HL-60/S4 treated with phorbol 12-myristate 13-acetate at 8.2 ng/mL for 4 days and 3 days (cell line): ENCODE data around the gene PHLDA3.
"Not testable (repeated sequence)": the region's sequence is repeated elsewhere in the genome, so short reads cannot be mapped to it uniquely, and the experiment has no call there.

Source experiments
- in situ Hi-C: fragments of 300-500 bp; cut with MboI; formaldehyde crosslinking; loops from 2 replicates; pipeline ENCODE4 v1.15.0; 2022; ENCODE audit warnings: low sequenced_read_pairs

PHLDA3 gene

DNA sequence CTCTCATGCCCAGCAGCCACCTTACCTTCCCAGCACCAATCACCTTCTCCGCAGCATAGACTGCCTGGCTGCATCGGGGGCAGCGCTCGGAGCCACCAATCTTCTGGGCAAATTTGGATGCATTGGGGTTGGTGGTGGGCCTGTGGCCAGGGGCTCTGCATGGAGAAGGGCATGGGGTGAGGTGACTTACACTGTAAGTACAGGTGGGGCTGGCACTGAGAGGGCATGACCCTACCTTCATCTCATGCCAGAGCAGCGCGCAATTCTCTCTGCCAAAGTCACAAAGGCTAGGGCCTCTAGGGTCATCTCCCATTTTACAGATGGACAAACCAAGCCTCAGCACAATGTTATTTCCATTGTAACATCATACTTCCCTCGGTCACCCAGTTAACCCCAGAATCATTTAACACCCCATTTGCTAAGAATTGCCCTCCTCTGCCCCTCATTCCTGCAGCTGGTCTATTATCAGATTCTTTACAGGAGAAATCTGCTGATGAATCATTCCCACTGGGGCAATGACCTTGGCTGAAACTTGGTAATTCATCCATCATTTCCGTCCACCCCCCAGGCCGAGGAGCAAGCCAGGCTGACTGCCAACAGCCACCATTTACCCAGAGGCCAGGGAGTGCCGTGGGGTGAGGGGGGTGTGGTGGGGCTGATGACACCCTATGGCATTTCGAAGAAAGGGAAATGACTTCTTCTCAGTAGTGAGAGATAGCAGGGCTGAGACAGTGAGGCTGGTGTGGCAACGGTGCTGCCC is 20.0 kb upstream of the PHLDA3 start:
- in situ Hi-C loops = no loop called here

DNA sequence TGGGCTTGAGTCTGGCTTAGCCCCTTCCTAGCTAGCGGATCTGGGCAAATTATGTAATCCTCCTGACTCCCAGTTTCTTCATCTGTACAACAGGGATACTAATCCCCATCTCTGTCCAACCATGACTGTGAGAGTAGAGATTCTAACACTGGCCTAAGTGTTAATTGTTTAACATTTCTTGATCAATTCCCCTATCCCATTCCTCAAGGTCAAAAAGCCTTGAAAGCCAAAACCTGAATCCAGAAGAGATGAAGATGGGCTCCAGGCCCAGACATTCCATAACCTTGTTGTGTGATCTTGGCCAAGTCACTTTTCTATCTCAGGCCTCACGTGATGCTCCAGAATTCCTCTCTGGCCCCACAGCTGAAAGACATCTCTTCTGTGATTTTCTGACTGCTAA is 18.8 kb upstream of the PHLDA3 start:
- in situ Hi-C loops = no loop called here

GRCh38 chr1:201486187-201486586 is 17.2 kb upstream of the PHLDA3 start:
- in situ Hi-C loops = no loop called here

- in situ Hi-C loops = no loop called here
These were observed 16.3 kb upstream of the PHLDA3 start for GRCh38 chr1:201485184-201485774.

GRCh38 chr1:201483373-201483949 is 14.5 kb upstream of the PHLDA3 start:
- in situ Hi-C loops = no loop called here

DNA sequence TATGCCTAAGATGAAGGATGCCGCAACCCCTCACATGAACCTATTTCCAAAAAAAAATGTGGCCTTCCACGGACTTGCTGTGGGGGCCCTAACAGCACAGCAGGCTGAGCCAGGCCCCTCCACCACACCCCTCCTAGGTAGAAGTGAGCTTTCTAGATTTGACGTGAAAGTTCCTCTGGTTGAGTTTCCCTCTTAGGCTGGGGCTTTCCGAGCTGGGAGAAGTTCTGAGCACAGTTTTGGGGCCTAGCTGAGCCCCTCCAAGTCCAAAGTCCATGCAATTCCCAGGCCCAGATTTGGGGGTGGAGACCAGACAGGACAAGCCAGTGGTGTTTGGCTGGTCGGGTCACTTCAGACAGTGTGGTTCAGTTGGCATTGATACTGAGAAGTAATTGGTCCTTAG is 13.8 kb upstream of the PHLDA3 start:
- in situ Hi-C loops = no loop called here

GRCh38 chr1:201481761-201482493 is 12.9 kb upstream of the PHLDA3 start:
- in situ Hi-C loops = no loop called here

DNA sequence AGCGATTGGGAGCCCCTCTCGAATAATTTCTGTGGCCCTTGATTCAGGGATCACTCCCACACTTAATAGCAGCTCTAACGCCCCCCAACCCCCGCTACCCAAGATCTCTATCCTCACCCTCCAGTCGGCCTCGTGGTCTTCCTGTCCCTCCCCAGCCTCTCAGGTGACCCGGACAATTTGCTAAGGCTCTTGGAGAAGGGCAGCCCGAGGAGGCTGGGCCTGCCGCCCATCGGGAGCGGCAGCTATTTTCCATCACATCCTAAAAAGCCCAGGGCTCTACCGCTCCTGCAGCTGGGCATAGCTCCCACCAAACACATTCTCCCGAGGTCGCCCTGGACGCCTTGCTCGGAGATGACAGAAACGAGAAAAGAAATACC is 12.0 kb upstream of the PHLDA3 start:
- in situ Hi-C loops = no loop called here

DNA sequence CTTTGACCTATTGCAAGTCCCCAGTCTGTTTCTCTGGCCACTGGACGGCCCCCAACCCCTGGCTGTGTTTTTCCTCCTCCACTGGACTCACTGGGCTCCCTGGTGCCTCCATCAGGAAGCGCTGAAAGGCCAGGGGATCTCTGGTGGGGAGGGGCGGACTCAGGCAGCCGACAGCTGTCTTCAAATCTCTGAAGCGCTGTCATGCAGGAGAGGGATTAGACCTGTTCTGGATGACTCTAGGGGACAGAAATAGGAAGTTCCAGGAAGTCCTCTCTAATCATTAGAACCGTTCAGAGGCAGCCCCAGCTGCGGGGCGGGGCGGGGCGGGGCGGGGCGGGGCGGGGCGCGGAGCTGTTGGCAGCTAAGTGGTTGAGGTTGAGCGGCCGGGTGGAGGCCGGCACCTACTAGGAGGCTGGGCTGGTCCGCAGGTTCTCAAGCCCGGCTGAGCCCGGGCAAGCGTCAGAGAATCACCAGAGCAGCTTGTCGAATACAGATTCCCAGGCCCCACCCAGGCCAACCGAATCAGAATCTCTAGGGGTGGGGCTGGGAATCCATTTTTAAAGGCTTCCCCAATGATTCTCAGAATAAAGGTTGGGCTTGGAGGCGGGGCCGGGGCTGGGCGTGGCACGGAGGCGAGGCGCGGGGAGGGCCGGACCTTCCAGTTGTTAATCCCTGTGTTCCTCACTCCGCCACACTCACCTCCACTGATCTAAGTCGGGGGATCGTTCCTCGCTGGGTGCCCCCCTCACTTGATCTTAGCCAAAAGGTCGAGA is 11.4 kb upstream of the PHLDA3 start:
- in situ Hi-C loops = no loop called here

DNA sequence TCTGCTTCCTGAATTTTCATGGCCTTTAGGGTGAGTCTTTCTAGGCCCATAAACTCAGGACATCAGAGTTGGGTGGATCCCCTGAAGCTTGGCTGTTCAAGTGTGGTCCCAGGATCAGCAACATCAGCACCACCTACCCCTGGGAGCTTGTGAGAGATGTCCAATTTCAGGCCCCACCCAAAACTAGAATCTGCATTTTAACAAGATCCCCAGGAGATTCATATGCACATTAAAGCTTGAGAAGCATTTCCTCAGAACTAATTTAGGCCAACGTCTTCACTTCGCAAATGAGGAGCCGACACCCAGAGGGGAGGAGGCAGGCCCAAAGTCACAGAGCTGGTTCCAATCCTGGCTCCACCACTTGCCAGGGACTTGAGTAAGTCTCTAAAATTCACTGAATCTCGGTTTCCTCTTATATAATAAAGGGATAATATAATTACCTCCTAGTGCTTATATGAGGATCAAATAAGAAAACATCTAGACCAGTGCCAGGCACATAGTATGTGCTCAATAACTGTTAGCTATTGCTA is 10.3 kb upstream of the PHLDA3 start:
- in situ Hi-C loops = no loop called here

- in situ Hi-C loops = not testable (repeated sequence)
These were observed 9.7 kb upstream of the PHLDA3 start for GRCh38 chr1:201478666-201479065.

GRCh38 chr1:201476670-201477344 is 7.8 kb upstream of the PHLDA3 start:
- in situ Hi-C loops = no loop called here

- in situ Hi-C loops = no loop called here
These were observed 7.1 kb upstream of the PHLDA3 start for GRCh38 chr1:201475915-201476669.

GRCh38 chr1:201475130-201475529 is 6.1 kb upstream of the PHLDA3 start:
- in situ Hi-C loops = no loop called here

DNA sequence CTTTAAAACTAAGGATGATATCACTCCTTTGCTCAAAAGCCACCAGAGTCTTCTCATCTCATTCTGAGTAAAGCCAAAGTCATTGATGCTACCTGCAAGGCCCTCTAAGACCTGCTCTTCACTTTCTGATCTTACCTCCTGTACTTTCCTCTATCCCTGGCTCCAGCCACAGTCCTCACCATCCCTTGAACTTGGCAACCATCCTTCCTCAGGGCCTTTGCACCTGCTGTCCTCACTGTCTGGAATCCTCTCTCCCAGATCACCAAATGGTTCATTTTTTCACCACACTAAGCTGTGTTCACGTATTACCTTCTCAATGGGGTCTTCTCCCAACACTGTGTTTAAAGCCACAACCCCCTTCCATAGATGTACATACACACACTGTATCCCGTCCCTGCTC is 4.3 kb upstream of the PHLDA3 start:
- in situ Hi-C loops = no loop called here

GRCh38 chr1:201472321-201472720 is 3.3 kb upstream of the PHLDA3 start:
- in situ Hi-C loops = not testable (repeated sequence)

GRCh38 chr1:201471772-201472171 is 2.8 kb upstream of the PHLDA3 start:
- in situ Hi-C loops = no loop called here

DNA sequence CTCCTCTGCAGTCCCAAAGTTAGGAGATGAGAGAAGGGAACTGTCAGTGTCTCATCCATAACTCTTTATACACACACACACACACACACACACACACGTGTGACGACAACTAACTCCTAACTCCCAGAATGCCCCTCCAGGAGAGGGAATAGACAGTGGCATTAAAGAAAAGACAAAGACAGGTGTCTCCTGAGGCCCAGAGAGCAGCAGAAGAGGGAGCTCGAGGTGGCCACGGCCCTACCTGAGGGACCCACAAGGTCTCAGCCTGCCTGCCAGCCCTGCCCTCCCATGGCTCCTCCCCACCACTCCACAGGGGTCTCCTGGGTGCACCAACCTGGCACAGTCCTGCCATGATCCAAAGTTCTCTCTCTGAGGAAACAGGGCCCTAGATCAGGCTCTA is 1.6 kb upstream of the PHLDA3 start:
- in situ Hi-C loops = no loop called here

DNA sequence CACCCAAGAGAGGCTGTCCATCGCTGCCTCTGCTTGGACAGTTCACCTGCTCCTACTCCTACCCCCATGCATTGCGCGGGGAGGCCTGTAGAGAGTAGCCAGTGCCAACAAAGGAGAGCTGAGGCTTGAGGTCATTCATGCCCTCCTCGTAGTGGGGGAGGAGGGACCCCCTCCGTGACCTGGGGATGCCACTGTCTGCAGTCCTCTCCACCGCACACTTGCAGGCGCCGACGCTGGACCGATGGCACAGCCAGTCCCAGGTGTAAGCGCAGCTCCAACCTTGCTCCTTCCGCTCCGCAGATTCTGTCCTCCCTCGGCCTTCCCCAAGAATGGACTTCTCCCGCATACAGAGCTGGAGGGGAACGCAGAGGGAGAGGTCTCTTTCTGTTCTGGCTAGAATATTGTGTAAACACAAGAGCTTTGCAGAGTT is 672 bp upstream of the PHLDA3 start:
- in situ Hi-C loops = no loop called here

DNA sequence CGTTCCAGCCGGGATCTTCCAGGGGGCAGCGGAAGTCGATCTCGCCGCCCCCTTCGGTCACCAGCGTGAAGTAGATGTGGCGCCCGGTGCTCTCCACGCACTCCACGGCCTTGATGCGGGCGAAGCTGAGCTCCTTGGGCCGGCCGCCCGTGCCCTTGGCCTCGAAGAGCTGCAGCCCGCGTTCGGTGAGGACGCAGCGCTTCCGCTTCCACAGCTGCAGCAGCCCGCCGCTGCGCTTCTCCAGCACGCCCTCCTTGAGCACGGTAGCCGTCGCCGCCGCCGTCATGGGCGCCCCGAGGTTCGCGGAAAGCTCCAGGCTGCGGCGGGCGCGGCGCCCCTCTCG is 516 bp downstream of the PHLDA3 start:
- in situ Hi-C loops = no loop called here
